SK-N-SH treated with all-trans-retinoic acid at 6 μM for 48 hours (cell line): ENCODE results near the gene PGAM1.

Experiments
- ARNTL ChIP-seq: fragments of 450-650 bp; formaldehyde crosslinking; IDR thresholded peaks from 2 replicates; pipeline ENCODE4 v1.5.0; 2020; ENCODE audit warnings: low read depth, mild to moderate bottlenecking, moderate library complexity, borderline replicate concordance
- ESRRG ChIP-seq: fragments of 250-450 bp; sonication (Bioruptor Pico); IDR thresholded peaks from 2 replicates; pipeline ENCODE4 v1.6.1; 2021; ENCODE audit warnings: mild to moderate bottlenecking
- RARB ChIP-seq: fragments of 250-450 bp; sonication (Bioruptor Pico); IDR thresholded peaks from 2 replicates; pipeline ENCODE4 v1.8.0; 2021; ENCODE audit warnings: mild to moderate bottlenecking, moderate library complexity
- SNAI2 ChIP-seq: fragments of 250-450 bp; sonication (Bioruptor Pico); IDR thresholded peaks from 2 replicates; pipeline ENCODE4 v1.5.0; 2020; ENCODE audit warnings: mild to moderate bottlenecking, moderate library complexity
- TCF4 ChIP-seq: fragments of 250-450 bp; sonication (Bioruptor Pico); IDR thresholded peaks from 2 replicates; pipeline ENCODE4 v1.8.0; 2021; ENCODE audit warnings: mild to moderate bottlenecking, moderate library complexity, borderline replicate concordance
- TOX ChIP-seq: fragments of 250-450 bp; sonication (Bioruptor Pico); IDR thresholded peaks from 2 replicates; pipeline ENCODE4 v1.8.0; 2021; ENCODE audit warnings: mild to moderate bottlenecking, moderate library complexity, borderline replicate concordance
- ZFP3 ChIP-seq: fragments of 250-450 bp; sonication (Bioruptor Pico); IDR thresholded peaks from 2 replicates; pipeline ENCODE4 v1.5.0; 2020; ENCODE audit warnings: mild to moderate bottlenecking, moderate library complexity
- ZFP30 ChIP-seq: fragments of 450-650 bp; formaldehyde crosslinking; IDR thresholded peaks from 2 replicates; pipeline ENCODE4 v1.5.0; 2022; ENCODE audit warnings: mild to moderate bottlenecking, moderate library complexity
- ZNF565 ChIP-seq: fragments of 450-650 bp; formaldehyde crosslinking; conservative IDR thresholded peaks from 2 replicates; pipeline ENCODE4 v1.5.0; 2020; ENCODE audit warnings: low read depth, mild to moderate bottlenecking, moderate library complexity
- TF ChIP-seq, protein P1 (sequence below): fragments of 250-450 bp; sonication (Bioruptor Pico); IDR thresholded peaks from 2 replicates; pipeline ENCODE4 v1.5.1; 2021; ENCODE audit warnings: mild to moderate bottlenecking, moderate library complexity
- TF ChIP-seq, protein P2 (sequence below): fragments of 250-450 bp; sonication (Bioruptor Pico); IDR thresholded peaks from 2 replicates; pipeline ENCODE4 v1.5.1; 2020; ENCODE audit warnings: low read depth, mild to moderate bottlenecking, moderate library complexity

DNA sequence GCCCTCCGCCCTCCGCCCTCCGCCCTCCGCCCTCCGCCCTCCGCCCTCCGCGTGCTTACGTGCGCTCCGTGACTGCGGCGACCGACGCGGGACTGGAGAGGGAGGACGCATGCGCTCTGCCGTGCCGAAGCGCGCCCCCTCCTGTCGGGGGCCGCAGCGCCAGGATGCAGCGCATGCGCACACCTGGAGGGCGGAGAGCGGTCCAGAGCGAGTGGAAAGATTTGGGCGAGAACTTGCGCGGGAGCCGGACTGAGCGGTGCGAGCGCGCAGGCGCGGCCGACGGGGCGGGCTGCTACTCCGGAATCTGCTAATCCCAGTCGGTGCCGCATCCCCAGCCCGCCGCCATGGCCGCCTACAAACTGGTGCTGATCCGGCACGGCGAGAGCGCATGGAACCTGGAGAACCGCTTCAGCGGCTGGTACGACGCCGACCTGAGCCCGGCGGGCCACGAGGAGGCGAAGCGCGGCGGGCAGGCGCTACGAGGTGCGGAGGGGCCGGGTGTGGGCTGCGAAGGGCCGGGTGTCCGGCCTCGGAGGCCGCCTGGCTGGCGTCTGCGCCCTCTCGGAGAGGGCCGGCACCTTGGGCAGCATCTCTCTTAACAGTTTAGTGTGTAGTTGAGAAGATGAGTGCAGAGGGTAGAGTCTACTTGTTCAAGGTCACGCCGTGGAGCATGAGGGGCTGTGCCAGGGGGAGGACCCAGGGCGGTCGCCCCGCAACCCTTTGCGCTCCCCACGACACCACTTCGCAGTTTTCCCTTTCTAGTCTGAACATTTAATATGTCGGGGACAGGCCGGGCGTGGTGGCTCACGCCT, at the start of gene PGAM1:
- TF ChIP-seq ARNTL (CRISPR knock-in tag) (no peak), TCF4 (CRISPR knock-in tag) (no peak), RARB (no peak), ZFP30 (CRISPR knock-in tag) (no peak), ZFP3 (no peak), ZNF565 (no peak), SNAI2 (CRISPR knock-in tag) (no peak), TOX (CRISPR knock-in tag) (no peak), ESRRG (CRISPR knock-in tag) (no peak)
- TF ChIP-seq, protein P1, sequence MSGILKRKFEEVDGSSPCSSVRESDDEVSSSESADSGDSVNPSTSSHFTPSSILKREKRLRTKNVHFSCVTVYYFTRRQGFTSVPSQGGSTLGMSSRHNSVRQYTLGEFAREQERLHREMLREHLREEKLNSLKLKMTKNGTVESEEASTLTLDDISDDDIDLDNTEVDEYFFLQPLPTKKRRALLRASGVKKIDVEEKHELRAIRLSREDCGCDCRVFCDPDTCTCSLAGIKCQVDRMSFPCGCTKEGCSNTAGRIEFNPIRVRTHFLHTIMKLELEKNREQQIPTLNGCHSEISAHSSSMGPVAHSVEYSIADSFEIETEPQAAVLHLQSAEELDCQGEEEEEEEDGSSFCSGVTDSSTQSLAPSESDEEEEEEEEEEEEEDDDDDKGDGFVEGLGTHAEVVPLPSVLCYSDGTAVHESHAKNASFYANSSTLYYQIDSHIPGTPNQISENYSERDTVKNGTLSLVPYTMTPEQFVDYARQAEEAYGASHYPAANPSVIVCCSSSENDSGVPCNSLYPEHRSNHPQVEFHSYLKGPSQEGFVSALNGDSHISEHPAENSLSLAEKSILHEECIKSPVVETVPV (CRISPR knock-in tag), result no peak
- TF ChIP-seq, protein P2, sequence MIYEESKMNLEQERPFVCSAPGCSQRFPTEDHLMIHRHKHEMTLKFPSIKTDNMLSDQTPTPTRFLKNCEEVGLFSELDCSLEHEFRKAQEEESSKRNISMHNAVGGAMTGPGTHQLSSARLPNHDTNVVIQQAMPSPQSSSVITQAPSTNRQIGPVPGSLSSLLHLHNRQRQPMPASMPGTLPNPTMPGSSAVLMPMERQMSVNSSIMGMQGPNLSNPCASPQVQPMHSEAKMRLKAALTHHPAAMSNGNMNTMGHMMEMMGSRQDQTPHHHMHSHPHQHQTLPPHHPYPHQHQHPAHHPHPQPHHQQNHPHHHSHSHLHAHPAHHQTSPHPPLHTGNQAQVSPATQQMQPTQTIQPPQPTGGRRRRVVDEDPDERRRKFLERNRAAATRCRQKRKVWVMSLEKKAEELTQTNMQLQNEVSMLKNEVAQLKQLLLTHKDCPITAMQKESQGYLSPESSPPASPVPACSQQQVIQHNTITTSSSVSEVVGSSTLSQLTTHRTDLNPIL (CRISPR knock-in tag), result no peak
